ENCODE measurements around the gene C10orf95. TPM values are rescaled to one million over a fixed set of nuclear protein-coding genes. Genes with fewer than 3 reads are reported as not detected.

C10orf95 gene
- total and polyA plus RNA-seq, 2 of the 13 experiments (the other 11 are each of a cell fraction or from before 2014, with no cell fraction given), result 0.05 to 0.07 TPM

- TF ChIP-seq ZKSCAN5 (CRISPR knock-in tag; IDR thresholded peaks at IDR 0.05) (no peak), LRRFIP1 (CRISPR knock-in tag; conservative IDR thresholded peaks at IDR 0.05) (no peak), ZNF382 (CRISPR knock-in tag; IDR thresholded peaks at IDR 0.05; ENCODE audit: borderline replicate concordance) (no peak), ZNF780A (CRISPR knock-in tag; IDR thresholded peaks at IDR 0.05) (no peak), ZNF263 (CRISPR knock-in tag; IDR thresholded peaks at IDR 0.05) (0 out of 2 replicates have a peak, but pooled peaks have one; percentile 19), ZNF550 (CRISPR knock-in tag; IDR thresholded peaks at IDR 0.05; ENCODE audit: borderline replicate concordance) (no peak), GTF3A (CRISPR knock-in tag; conservative IDR thresholded peaks at IDR 0.05) (no peak), HNF1A (IDR thresholded peaks at IDR 0.05; ENCODE audit: low read depth) (no peak), HNF1A (CRISPR knock-in tag; IDR thresholded peaks at IDR 0.05; ENCODE audit: borderline replicate concordance) (peak; percentile 60; the same call in 1 of the 2 replicates), ZHX2 (IDR thresholded peaks at IDR 0.05; ENCODE audit: low read depth) (no peak; the same call in 1 of the 2 replicates), ZHX2 (CRISPR knock-in tag; IDR thresholded peaks at IDR 0.05; ENCODE audit: borderline replicate concordance) (no peak), GFI1 (CRISPR knock-in tag; IDR thresholded peaks at IDR 0.05; ENCODE audit: borderline replicate concordance) (no peak; the same call in 1 of the 2 replicates), UBTF (CRISPR knock-in tag; IDR thresholded peaks at IDR 0.05) (peak; percentile 88)
Measured at GRCh38 chr10:102450374-102451104, 804 bp downstream of the C10orf95 start (continued).
